ENCODE results near the gene OPRD1.

Gene OPRD1

DNA sequence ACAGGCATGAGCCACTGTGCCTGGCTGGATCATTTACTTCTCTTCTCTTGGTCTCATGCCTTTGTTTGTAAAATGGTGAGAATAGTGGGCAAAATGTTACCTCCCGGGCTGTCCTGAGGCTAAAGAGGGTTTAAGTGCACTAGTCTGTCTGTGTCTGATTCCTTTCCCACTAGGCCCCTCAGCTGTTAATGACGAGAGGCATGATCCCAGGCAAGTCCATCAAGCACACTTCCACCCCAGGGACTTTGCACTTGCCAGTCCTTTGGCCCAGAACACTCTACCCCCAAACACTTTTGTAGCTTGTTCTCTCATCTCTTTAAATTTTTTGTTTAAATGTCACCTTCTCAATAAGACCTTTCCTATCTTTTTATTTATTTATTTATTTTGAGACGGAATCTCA lies 88.6 kb downstream of the OPRD1 start:
- Histone ChIP-seq H2AFZ (ENCODE audit: low read depth) (no peak overlapping the region), H3K4me1 (ENCODE audit: low read depth, poor library complexity, severe bottlenecking) (no peaks in the 10 kb centered on the region), H3K36me3 (ENCODE audit: insufficient read depth) (no peaks in the 10 kb centered on the region), H3K27ac (no peak overlapping the region), H3K9ac (no peak overlapping the region), H3K27me3 (ENCODE audit: insufficient read depth, low read depth) (no peaks in the 10 kb centered on the region), H4K20me1 (ENCODE audit: insufficient read depth) (no peaks in the 10 kb centered on the region), H3K4me2 (no peak overlapping the region), H3K79me2 (ENCODE audit: insufficient read depth, low read depth) (peaks cover 7% of the 10 kb centered on the region; the same call in 1 of the 2 replicates), H3K4me3 (IDR thresholded peaks at IDR 0.05; ENCODE audit: insufficient read depth, low read depth, low read length) (no peak overlapping the region)
- TF ChIP-seq, protein P1, sequence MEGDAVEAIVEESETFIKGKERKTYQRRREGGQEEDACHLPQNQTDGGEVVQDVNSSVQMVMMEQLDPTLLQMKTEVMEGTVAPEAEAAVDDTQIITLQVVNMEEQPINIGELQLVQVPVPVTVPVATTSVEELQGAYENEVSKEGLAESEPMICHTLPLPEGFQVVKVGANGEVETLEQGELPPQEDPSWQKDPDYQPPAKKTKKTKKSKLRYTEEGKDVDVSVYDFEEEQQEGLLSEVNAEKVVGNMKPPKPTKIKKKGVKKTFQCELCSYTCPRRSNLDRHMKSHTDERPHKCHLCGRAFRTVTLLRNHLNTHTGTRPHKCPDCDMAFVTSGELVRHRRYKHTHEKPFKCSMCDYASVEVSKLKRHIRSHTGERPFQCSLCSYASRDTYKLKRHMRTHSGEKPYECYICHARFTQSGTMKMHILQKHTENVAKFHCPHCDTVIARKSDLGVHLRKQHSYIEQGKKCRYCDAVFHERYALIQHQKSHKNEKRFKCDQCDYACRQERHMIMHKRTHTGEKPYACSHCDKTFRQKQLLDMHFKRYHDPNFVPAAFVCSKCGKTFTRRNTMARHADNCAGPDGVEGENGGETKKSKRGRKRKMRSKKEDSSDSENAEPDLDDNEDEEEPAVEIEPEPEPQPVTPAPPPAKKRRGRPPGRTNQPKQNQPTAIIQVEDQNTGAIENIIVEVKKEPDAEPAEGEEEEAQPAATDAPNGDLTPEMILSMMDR (conservative IDR thresholded peaks at IDR 0.05; ENCODE audit: low read depth, low read length), result no peak

GRCh38 chr1:28902738-28903137 lies 90.8 kb downstream of the OPRD1 start:
- Histone ChIP-seq H3K4me1 (ENCODE audit: low read depth, poor library complexity, severe bottlenecking) (no peaks in the 10 kb centered on the region), H2AFZ (ENCODE audit: low read depth) (no peak overlapping the region), H3K4me2 (no peak overlapping the region), H3K79me2 (ENCODE audit: insufficient read depth, low read depth) (peaks cover 7% of the 10 kb centered on the region; the same call in 1 of the 2 replicates), H3K36me3 (ENCODE audit: insufficient read depth) (no peaks in the 10 kb centered on the region), H4K20me1 (ENCODE audit: insufficient read depth) (no peaks in the 10 kb centered on the region), H3K27ac (no peak overlapping the region), H3K27me3 (ENCODE audit: insufficient read depth, low read depth) (no peaks in the 10 kb centered on the region), H3K9ac (no peak overlapping the region), H3K4me3 (IDR thresholded peaks at IDR 0.05; ENCODE audit: insufficient read depth, low read depth, low read length) (no peak overlapping the region)
- TF ChIP-seq, protein P1 (conservative IDR thresholded peaks at IDR 0.05; ENCODE audit: low read depth, low read length), result no peak

DNA sequence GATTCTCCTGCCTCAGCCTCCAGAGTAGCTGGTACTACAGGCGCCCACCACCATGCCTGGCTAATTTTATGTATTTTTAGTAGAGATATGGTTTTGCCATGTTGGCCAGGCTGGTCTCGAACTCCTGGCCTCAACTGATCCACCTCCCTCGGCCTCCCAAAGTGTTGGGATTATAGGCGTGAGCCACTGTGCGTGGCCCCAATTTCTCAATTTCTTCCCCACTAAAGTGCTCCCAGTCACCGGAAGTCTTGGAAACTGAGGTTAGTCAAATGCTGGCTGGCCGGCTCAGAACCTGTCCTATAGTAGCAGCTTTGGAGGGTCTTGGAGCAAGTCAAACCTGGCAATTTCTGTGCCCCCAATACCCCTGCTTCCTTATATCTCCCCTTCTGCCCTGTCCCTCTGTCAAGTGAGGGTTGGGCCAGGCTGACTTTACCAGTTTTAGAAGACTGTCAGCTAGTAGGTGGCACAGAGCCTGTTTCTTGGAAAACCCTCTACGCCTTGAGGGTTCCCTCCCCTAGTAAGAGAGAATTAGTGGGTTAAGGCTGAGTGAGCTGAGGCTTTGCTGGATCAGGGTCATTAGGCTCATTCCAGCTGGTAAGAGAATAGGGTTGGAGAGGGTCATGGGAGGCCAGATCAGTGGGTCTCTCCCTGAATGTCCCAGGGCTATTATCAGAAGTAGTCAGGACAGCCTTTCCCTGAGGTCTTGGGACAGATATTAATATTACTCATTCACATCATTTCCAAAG lies 94.1 kb downstream of the OPRD1 start:
- Histone ChIP-seq H3K36me3 (ENCODE audit: insufficient read depth) (no peaks in the 10 kb centered on the region), H3K9ac (no peak overlapping the region), H3K4me1 (ENCODE audit: low read depth, poor library complexity, severe bottlenecking) (no peaks in the 10 kb centered on the region), H4K20me1 (ENCODE audit: insufficient read depth) (no peaks in the 10 kb centered on the region), H3K4me2 (no peak overlapping the region), H3K27ac (no peak overlapping the region), H3K79me2 (ENCODE audit: insufficient read depth, low read depth) (peaks cover 7% of the 10 kb centered on the region; the same call in 1 of the 2 replicates), H3K27me3 (ENCODE audit: insufficient read depth, low read depth) (no peaks in the 10 kb centered on the region), H3K4me3 (IDR thresholded peaks at IDR 0.05; ENCODE audit: insufficient read depth, low read depth, low read length) (no peak overlapping the region), H2AFZ (ENCODE audit: low read depth) (no peak overlapping the region)
- TF ChIP-seq, protein P1 (conservative IDR thresholded peaks at IDR 0.05; ENCODE audit: low read depth, low read length), result no peak

DNA sequence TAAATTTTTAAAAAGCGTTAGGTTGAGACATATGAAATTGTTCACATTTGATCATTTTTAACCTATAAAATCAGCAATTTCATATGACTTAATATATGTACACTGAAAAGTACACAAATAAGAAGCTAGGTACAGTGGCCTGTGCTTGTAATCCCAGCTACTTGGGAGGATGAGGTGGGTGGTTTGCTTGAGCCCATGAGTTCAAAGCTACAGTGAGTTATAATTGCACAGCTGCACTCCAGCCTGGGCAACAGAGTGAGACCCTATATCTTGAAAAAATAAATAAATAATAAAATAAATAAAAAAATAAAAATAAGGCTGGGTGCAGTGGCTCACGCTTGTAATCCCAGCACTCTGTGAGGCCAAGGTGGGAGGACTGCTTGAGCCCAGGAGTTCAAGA lies 97.2 kb downstream of the OPRD1 start:
- no peaks in the 10 kb centered on the region for H4K20me1 ChIP-seq (ENCODE audit: insufficient read depth)
- no peaks in the 10 kb centered on the region; the same call in 1 of the 2 replicates for H3K79me2 ChIP-seq (ENCODE audit: insufficient read depth, low read depth)
- no peak overlapping the region for H2AFZ ChIP-seq (ENCODE audit: low read depth)
- H3K4me2 ChIP-seq, result no peak overlapping the region
- peaks cover 8% of the 10 kb centered on the region for H3K4me1 ChIP-seq (ENCODE audit: low read depth, poor library complexity, severe bottlenecking)
- H3K4me3 ChIP-seq (IDR thresholded peaks at IDR 0.05; ENCODE audit: insufficient read depth, low read depth, low read length), result no peak overlapping the region
- no peaks in the 10 kb centered on the region for H3K36me3 ChIP-seq (ENCODE audit: insufficient read depth)
- H3K9ac ChIP-seq, result no peak overlapping the region
- TF ChIP-seq, protein P1 (conservative IDR thresholded peaks at IDR 0.05; ENCODE audit: low read depth, low read length), result no peak
- no peak overlapping the region for H3K27ac ChIP-seq
- H3K27me3 ChIP-seq (ENCODE audit: insufficient read depth, low read depth), result no peaks in the 10 kb centered on the region
